Right kidney (tissue), 1 donor: ENCODE results near the gene SPATA6L.

Experiments used
- DNase-seq: peaks from one replicate; pipeline ENCODE4 v3.0.0-alpha.2; 2016

Gene SPATA6L

GRCh38 chr9:4548811-4549725 is 117.2 kb downstream of the SPATA6L start:
- no peak for DNase-seq
